HepG2 (cell line): Measurements from ENCODE around the gene MARK2. TPM values are rescaled to one million over a fixed set of nuclear protein-coding genes. Genes with fewer than 3 reads are reported as not detected.

ENCODE experiments used
- ATAC-seq: fragments of 200-7000 bp; cut with Tn5 transposase; 3 replicates; pipeline ENCODE4 v1.9.1; 2020; ENCODE audit warnings: mild to moderate bottlenecking, moderate library complexity
- BruUV-seq: library from RNA; stranded (reverse); fragments of 400-500 nt; replicated peaks from 2 replicates; lab custom pipeline; 2021; lab: Mats Ljungman, UMichigan
- CTCF ChIA-PET: fragments of 300-600 bp; formaldehyde crosslinking; extraction: SDS; loops from one replicate; lab custom pipeline; 2021; ENCODE audit warnings: low total read pairs, inconsistent platforms, low intra/inter-chr PET ratio; lab: Yijun Ruan, JAX
- POLR2A ChIA-PET: fragments of 350-600 bp; sonication (Branson Sonifier 250); formaldehyde crosslinking; loops from one replicate; lab custom pipeline; 2020; ENCODE audit warnings: antibody characterized with exemption, inconsistent platforms; lab: Yijun Ruan, JAX
- DNase-seq: peaks from one replicate; pipeline ENCODE4 v3.0.0-alpha.2; 2015; ENCODE audit warnings: low spot score
- FAIRE-seq: peaks from 3 replicates; lab custom pipeline; 2011; peaks lifted over from hg19 to GRCh38; lab: Jason Lieb, UNC
- H2AFZ ChIP-seq: one replicate; pipeline ENCODE4 v1.6.1; 2011; ENCODE audit warnings: low read length, inconsistent platforms
- H3K27ac ChIP-seq: fragments of 300-600 bp; 3 replicates; pipeline ENCODE4 v1.8.0; 2011; ENCODE audit warnings: mixed run types, mild to moderate bottlenecking, mixed read lengths, low read length, inconsistent platforms; ENCODE audit not compliant: insufficient read depth; ENCODE audit errors: extremely low read length
- H3K27me3 ChIP-seq, 2 experiments: fragments of 200-600 bp in 1 of 2; 2 replicates in 1 of 2; 3 replicates in 1 of 2; pipeline versions ENCODE4 v1.6.0 to v1.8.0; 2011; ENCODE audit warnings: low read length in 2 of 2, mild to moderate bottlenecking in 2 of 2, moderate library complexity in 2 of 2, inconsistent platforms in 1 of 2; ENCODE audit not compliant: insufficient read depth in 2 of 2, control insufficient read depth in 1 of 2
- H3K36me3 ChIP-seq, 2 experiments: fragments of 200-600 bp in 1 of 2; replicated peaks in 1 of 2; 2 replicates in 1 of 2; 3 replicates in 1 of 2; pipeline versions ENCODE4 v1.5.1 to v1.8.0; 2011; ENCODE audit warnings: low read length in 2 of 2, inconsistent platforms in 1 of 2; ENCODE audit not compliant: insufficient read depth in 2 of 2, control insufficient read depth in 1 of 2
- H3K4me1 ChIP-seq: 2 replicates; pipeline ENCODE4 v1.5.1; 2012; ENCODE audit warnings: low read length, inconsistent platforms; ENCODE audit not compliant: insufficient read depth
- H3K4me2 ChIP-seq: 2 replicates; pipeline ENCODE4 v1.6.0; 2011; ENCODE audit warnings: low read depth, low read length, inconsistent platforms
- H3K4me3 ChIP-seq, 3 experiments: fragments of 200-600 bp in 1 of 3; sonication (generic), shearing (Covaris generic) in 1 of 3; replicated peaks in 1 of 3; 2 replicates each; pipeline ENCODE4 v1.5.1; 2011 to 2016; ENCODE audit warnings: low read length in 3 of 3, inconsistent platforms in 2 of 3, low read depth in 2 of 3, mild to moderate bottlenecking in 2 of 3, control low read depth in 1 of 3, mixed read lengths in 1 of 3; ENCODE audit not compliant: insufficient read depth in 1 of 3
- H3K79me2 ChIP-seq: one replicate; pipeline ENCODE4 v1.6.1; 2011; ENCODE audit warnings: low read length, inconsistent platforms; ENCODE audit not compliant: insufficient read depth
- H3K9ac ChIP-seq: 2 replicates; pipeline ENCODE4 v1.6.0; 2011; ENCODE audit warnings: mild to moderate bottlenecking, low read depth, low read length, inconsistent platforms; ENCODE audit not compliant: insufficient read depth
- H3K9me3 ChIP-seq: 2 replicates; pipeline ENCODE4 v1.5.1; 2012; ENCODE audit warnings: mild to moderate bottlenecking, low read length
- H4K20me1 ChIP-seq: 2 replicates; pipeline ENCODE4 v1.6.0; 2011; ENCODE audit warnings: inconsistent platforms, mild to moderate bottlenecking, low read length, moderate library complexity; ENCODE audit not compliant: insufficient read depth
- AGO1 ChIP-seq: fragments of 200-400 bp; formaldehyde crosslinking; IDR thresholded peaks from 2 replicates; pipeline ENCODE4 v1.6.1; 2017; ENCODE audit warnings: mild to moderate bottlenecking, low read depth, low read length, moderate library complexity; ENCODE audit not compliant: poor library complexity, severe bottlenecking
- CEBPG ChIP-seq: IDR thresholded peaks from 2 replicates; pipeline ENCODE4 v1.6.1; 2016
- IRF9 ChIP-seq: sonication (generic); formaldehyde crosslinking; IDR thresholded peaks from 2 replicates; pipeline ENCODE4 v1.8.0; 2022; ENCODE audit warnings: missing genetic modification reagents, mild to moderate bottlenecking, borderline replicate concordance
- SMYD3 ChIP-seq: sonication (generic); formaldehyde crosslinking; IDR thresholded peaks from 2 replicates; pipeline ENCODE4 v1.8.1; 2023; ENCODE audit warnings: mild to moderate bottlenecking, missing genetic modification reagents
- TRAFD1 ChIP-seq: sonication (generic); formaldehyde crosslinking; IDR thresholded peaks from 2 replicates; pipeline ENCODE4 v1.5.1; 2020; ENCODE audit warnings: missing genetic modification reagents, mild to moderate bottlenecking, borderline replicate concordance
- ZBTB42 ChIP-seq: sonication (generic); formaldehyde crosslinking; IDR thresholded peaks from 2 replicates; pipeline ENCODE4 v1.5.0; 2020; ENCODE audit warnings: mild to moderate bottlenecking, missing genetic modification reagents
- ZFP91 ChIP-seq: sonication (generic); formaldehyde crosslinking; IDR thresholded peaks from 2 replicates; pipeline ENCODE4 v1.9.0; 2022; ENCODE audit warnings: missing genetic modification reagents, mild to moderate bottlenecking, borderline replicate concordance
- WGBS: methylation state at CpG from one replicate; pipeline ENCODE4 v1.1.6; 2017; ENCODE audit warnings: low lambda C conversion rate; 5-methylcytosine and 5-hydroxymethylcytosine counted together
- in situ Hi-C: cut with HindIII; loops from 2 replicates; pipeline ENCODE4 v1.10.0; 2017; ENCODE audit warnings: low pct_unique_long_range_greater_than_20kb; ENCODE audit not compliant: extremely low pct_ligation_motif_present
- intact Hi-C: fragments of 100-400 bp; cut with micrococcal nuclease; formaldehyde crosslinking; loops from one replicate; pipeline ENCODE4 v1.10.0; 2022; ENCODE audit not compliant: unreplicated experiment
- polyA plus RNA-seq, 8 experiments: library from polyadenylated mRNA; depleted of rRNA in 3 of 8; stranded (reverse) in 7 of 8; unstranded in 1 of 8; fragments of >200 nt; fragmentation: Illumina TruSeq in 4 of 8; extraction: Trizol in 4 of 8; gene quantifications; 2 replicates each; pipeline versions ENCODE4 v1.2.1 to v1.2.3, GENCODE V29; 2011 to 2016; ENCODE audit warnings: low read depth in 4 of 8, missing spikeins in 1 of 8, mixed read lengths in 1 of 8; ENCODE audit not compliant: insufficient read depth in 1 of 8
- total RNA-seq, 5 experiments: library from RNA; depleted of rRNA; stranded (reverse); fragments of >200 nt; fragmentation: Illumina TruSeq; extraction: Trizol; gene quantifications; 2 replicates each; pipeline ENCODE4 v1.2.3, GENCODE V29; 2016; ENCODE audit warnings: low read depth in 1 of 5
- TF ChIP-seq, protein P1 (sequence below), 2 experiments: sonication (generic) in 1 of 2; formaldehyde crosslinking in 1 of 2; IDR thresholded peaks; 2 replicates each; pipeline versions ENCODE4 v1.4.0 to v1.6.1; 2016 to 2020; ENCODE audit warnings: borderline replicate concordance in 1 of 2, low read depth in 1 of 2, mild to moderate bottlenecking in 1 of 2, missing genetic modification reagents in 1 of 2

MARK2 gene
- total and polyA plus RNA-seq, 2 of the 13 experiments (the other 11 are each of a cell fraction or from before 2014, with no cell fraction given) = 13.5 to 13.9 TPM

GRCh38 chr11:63931876-63932275, 93.0 kb downstream of the MARK2 start:
- FAIRE-seq = no peak
- CTCF ChIA-PET = no interaction called here
- H3K27ac ChIP-seq = no peak overlapping the region
- no peaks in the 10 kb centered on the region for H3K79me2 ChIP-seq
- ATAC-seq = no peak
- 66% methylated on average over 9 of the region's 12 CpGs for WGBS
- no peaks in the 10 kb centered on the region for H3K9me3 ChIP-seq
- intact Hi-C loops = no loop called here
- no peak for TF ChIP-seq ZBTB42
- no peak for TF ChIP-seq ZFP91
- TF ChIP-seq, protein P1, sequence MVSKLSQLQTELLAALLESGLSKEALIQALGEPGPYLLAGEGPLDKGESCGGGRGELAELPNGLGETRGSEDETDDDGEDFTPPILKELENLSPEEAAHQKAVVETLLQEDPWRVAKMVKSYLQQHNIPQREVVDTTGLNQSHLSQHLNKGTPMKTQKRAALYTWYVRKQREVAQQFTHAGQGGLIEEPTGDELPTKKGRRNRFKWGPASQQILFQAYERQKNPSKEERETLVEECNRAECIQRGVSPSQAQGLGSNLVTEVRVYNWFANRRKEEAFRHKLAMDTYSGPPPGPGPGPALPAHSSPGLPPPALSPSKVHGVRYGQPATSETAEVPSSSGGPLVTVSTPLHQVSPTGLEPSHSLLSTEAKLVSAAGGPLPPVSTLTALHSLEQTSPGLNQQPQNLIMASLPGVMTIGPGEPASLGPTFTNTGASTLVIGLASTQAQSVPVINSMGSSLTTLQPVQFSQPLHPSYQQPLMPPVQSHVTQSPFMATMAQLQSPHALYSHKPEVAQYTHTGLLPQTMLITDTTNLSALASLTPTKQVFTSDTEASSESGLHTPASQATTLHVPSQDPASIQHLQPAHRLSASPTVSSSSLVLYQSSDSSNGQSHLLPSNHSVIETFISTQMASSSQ (IDR thresholded peaks at IDR 0.05; ENCODE audit: low read depth) = no peak
- TF ChIP-seq, protein P1 (CRISPR knock-in tag; IDR thresholded peaks at IDR 0.05; ENCODE audit: borderline replicate concordance) = no peak
- TF ChIP-seq IRF9 (CRISPR knock-in tag) = no peak
- TF ChIP-seq SMYD3 (CRISPR knock-in tag) = no peak
- TF ChIP-seq CEBPG (CRISPR knock-in tag) = no peak
- no peak for TF ChIP-seq TRAFD1 (CRISPR knock-in tag)
- no peak for TF ChIP-seq AGO1
- TF ChIP-seq, all 625 proteins: peak for 0
- in situ Hi-C loops = no loop called here
- Histone ChIP-seq H4K20me1 (no peaks in the 10 kb centered on the region), H2AFZ (no peak overlapping the region), H3K4me1 (peaks cover 25% of the 10 kb centered on the region; the same call in 1 of the 2 replicates), H3K9ac (no peak overlapping the region), H3K4me2 (no peak overlapping the region), H3K27me3 (no peaks in the 10 kb centered on the region), H3K36me3 (no peaks in the 10 kb centered on the region), H3K4me3 (no peak overlapping the region)
- BruUV-seq = no TSS peak
- no peak for DNase-seq
- POLR2A ChIA-PET = interaction anchor here (1.9 kb wide), 1 partner anchor 12 kb away, joined by 5 read pairs; no protein-coding TSS in a partner anchor
